ENCODE measurements around the gene ROR2.
"Not testable (repeated sequence)": the region's sequence is repeated elsewhere in the genome, so short reads cannot be mapped to it uniquely, and the experiment has no call there.

DNA sequence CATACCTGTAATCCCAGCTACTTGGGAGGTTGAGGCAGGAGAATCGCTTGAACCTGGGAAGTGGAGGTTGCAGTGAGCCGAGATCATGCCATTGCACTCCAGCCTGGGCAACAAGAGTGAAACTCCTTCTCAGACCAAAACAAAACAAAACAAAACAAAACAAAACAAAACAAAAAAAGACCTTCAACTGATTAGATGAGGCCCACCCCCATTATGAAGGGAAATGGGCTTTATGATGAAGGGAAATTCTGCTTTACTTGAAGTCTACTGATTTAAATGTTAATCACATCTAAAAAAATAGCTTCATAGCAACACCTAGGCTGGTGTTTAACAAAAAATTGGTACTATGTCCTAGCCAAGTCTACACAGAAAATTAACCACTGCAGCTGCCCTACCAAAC, 25.2 kb upstream of the ROR2 start:
- not testable (repeated sequence) for TF ChIP-seq EP300 (IDR thresholded peaks at IDR 0.05; ENCODE audit: low read depth); POLR2AphosphoS5 (IDR thresholded peaks at IDR 0.05); POLR2A (IDR thresholded peaks at IDR 0.05)
- TF ChIP-seq, protein P1, sequence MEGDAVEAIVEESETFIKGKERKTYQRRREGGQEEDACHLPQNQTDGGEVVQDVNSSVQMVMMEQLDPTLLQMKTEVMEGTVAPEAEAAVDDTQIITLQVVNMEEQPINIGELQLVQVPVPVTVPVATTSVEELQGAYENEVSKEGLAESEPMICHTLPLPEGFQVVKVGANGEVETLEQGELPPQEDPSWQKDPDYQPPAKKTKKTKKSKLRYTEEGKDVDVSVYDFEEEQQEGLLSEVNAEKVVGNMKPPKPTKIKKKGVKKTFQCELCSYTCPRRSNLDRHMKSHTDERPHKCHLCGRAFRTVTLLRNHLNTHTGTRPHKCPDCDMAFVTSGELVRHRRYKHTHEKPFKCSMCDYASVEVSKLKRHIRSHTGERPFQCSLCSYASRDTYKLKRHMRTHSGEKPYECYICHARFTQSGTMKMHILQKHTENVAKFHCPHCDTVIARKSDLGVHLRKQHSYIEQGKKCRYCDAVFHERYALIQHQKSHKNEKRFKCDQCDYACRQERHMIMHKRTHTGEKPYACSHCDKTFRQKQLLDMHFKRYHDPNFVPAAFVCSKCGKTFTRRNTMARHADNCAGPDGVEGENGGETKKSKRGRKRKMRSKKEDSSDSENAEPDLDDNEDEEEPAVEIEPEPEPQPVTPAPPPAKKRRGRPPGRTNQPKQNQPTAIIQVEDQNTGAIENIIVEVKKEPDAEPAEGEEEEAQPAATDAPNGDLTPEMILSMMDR (IDR thresholded peaks at IDR 0.05), result not testable (repeated sequence)
